ENCODE results near the gene NXPH3.

- TF ChIP-seq CTCF (IDR thresholded peaks at IDR 0.05) (no peak), POLR2A (IDR thresholded peaks at IDR 0.05) (no peak)
These were observed 37.6 kb downstream of the NXPH3 start for GRCh38 chr17:49613182-49613800.
